ENCODE measurements around the gene ZNF446.
"Not testable (repeated sequence)": the region's sequence is repeated elsewhere in the genome, so short reads cannot be mapped to it uniquely, and the experiment has no call there.

ZNF446 gene

GRCh38 chr19:58470837-58471543 lies 5.2 kb upstream of the ZNF446 start:
- not testable (repeated sequence) for DNase-seq (ENCODE audit: low read depth)

GRCh38 chr19:58471736-58472135 lies 4.4 kb upstream of the ZNF446 start:
- no peak for DNase-seq (ENCODE audit: low read depth)

GRCh38 chr19:58473775-58474174 lies 2.4 kb upstream of the ZNF446 start:
- DNase-seq (ENCODE audit: low read depth): no peak

- no peak for DNase-seq (ENCODE audit: low read depth)
These were observed 1.7 kb upstream of the ZNF446 start for GRCh38 chr19:58474291-58474996.

- DNase-seq (ENCODE audit: low read depth): no peak
These were observed 997 bp upstream of the ZNF446 start for GRCh38 chr19:58474997-58475713.

GRCh38 chr19:58476498-58477015 lies 405 bp downstream of the ZNF446 start:
- no peak for DNase-seq (ENCODE audit: low read depth)

GRCh38 chr19:58477130-58477529 lies 978 bp downstream of the ZNF446 start:
- DNase-seq (ENCODE audit: low read depth): no peak

GRCh38 chr19:58477871-58478270 lies 1.7 kb downstream of the ZNF446 start:
- no peak for DNase-seq (ENCODE audit: low read depth)

GRCh38 chr19:58479303-58479702 lies 3.2 kb downstream of the ZNF446 start:
- no peak for DNase-seq (ENCODE audit: low read depth)

- no peak for DNase-seq (ENCODE audit: low read depth)
These were observed 3.8 kb downstream of the ZNF446 start for GRCh38 chr19:58479736-58480480.

- DNase-seq (ENCODE audit: low read depth): no peak
These were observed 4.3 kb downstream of the ZNF446 start for GRCh38 chr19:58480481-58480830.

- no peak for DNase-seq (ENCODE audit: low read depth)
These were observed 4.7 kb downstream of the ZNF446 start for GRCh38 chr19:58480831-58481230.

- no peak for DNase-seq (ENCODE audit: low read depth)
These were observed 6.2 kb downstream of the ZNF446 start for GRCh38 chr19:58482372-58482771.

GRCh38 chr19:58483776-58484175 lies 7.6 kb downstream of the ZNF446 start:
- DNase-seq (ENCODE audit: low read depth): no peak

GRCh38 chr19:58484349-58484748 lies 8.2 kb downstream of the ZNF446 start:
- DNase-seq (ENCODE audit: low read depth): not testable (repeated sequence)

- no peak for DNase-seq (ENCODE audit: low read depth)
These were observed 15.2 kb downstream of the ZNF446 start for GRCh38 chr19:58491393-58491792.

GRCh38 chr19:58492265-58492664 lies 16.1 kb downstream of the ZNF446 start:
- no peak for DNase-seq (ENCODE audit: low read depth)

- DNase-seq (ENCODE audit: low read depth): no peak
These were observed 21.6 kb downstream of the ZNF446 start for GRCh38 chr19:58497634-58498170.

GRCh38 chr19:58498316-58499020 lies 22.3 kb downstream of the ZNF446 start:
- DNase-seq (ENCODE audit: low read depth): no peak

- peak; percentile 51 for DNase-seq (ENCODE audit: low read depth)
These were observed 23.1 kb downstream of the ZNF446 start for GRCh38 chr19:58499021-58499927.
